Mesothelial cell of epicardium (in vitro differentiated cells): ENCODE data around the gene MAGEA3. TPM values are rescaled to one million over a fixed set of nuclear protein-coding genes. Genes with fewer than 3 reads are reported as not detected.
"Not testable (repeated sequence)": the region's sequence is repeated elsewhere in the genome, so short reads cannot be mapped to it uniquely, and the experiment has no call there.

Experiments used
- DNase-seq, 2 experiments: peaks; one replicate each; pipeline ENCODE4 v3.0.0; 2021; ENCODE audit warnings: low spot score in 2 of 2; ENCODE audit not compliant: unreplicated experiment in 2 of 2
- H3K27ac Mint-ChIP-seq: 2 replicates; pipeline ENCODE4 v1.8.0; 2021; ENCODE audit warnings: mixed read lengths
- H3K27me3 Mint-ChIP-seq: 2 replicates; pipeline ENCODE4 v1.8.0; 2021; ENCODE audit warnings: low read depth, mixed read lengths
- H3K36me3 Mint-ChIP-seq: 2 replicates; pipeline ENCODE4 v1.8.0; 2021; ENCODE audit warnings: mixed read lengths
- H3K4me1 Mint-ChIP-seq: 2 replicates; pipeline ENCODE4 v1.8.0; 2021; ENCODE audit warnings: mixed read lengths
- H3K4me3 Mint-ChIP-seq: 2 replicates; pipeline ENCODE4 v1.8.0; 2021; ENCODE audit warnings: mild to moderate bottlenecking, moderate library complexity, mixed read lengths
- H3K9me3 Mint-ChIP-seq: 2 replicates; pipeline ENCODE4 v1.8.0; 2021; ENCODE audit warnings: mixed read lengths
- total RNA-seq: library from RNA; stranded (reverse); gene quantifications from 3 replicates; pipeline ENCODE4 v1.2.1, GENCODE V29; 2021
- TF ChIP-seq, protein P1 (sequence below): fragments of 200-600 bp; sonication (generic); IDR thresholded peaks from one replicate; pipeline ENCODE4 v1.5.0; 2021; ENCODE audit warnings: antibody characterized with exemption; ENCODE audit not compliant: unreplicated experiment

Gene MAGEA3
- total RNA-seq, 1 donor from 2014 or later, result not detected

DNA sequence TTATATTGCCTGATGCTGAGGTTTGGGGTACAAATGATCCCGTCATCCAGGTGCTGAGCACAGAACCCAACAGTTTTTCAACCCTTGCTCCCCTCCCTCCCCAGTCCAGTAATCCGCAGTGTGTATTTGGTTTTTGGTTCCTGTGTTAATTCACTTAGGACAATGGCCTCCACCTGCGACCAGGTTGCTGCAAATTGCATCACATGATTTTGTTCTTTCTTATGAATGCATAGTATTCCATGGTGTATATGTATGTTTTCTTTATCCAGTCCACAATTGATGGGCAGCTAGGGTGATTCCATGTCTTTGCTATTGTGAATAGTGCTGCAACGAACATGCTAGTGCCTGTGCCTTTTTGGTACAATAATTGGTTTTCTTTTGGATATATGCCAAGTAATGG is 35.5 kb upstream of the MAGEA3 start:
- DNase-seq, result no peak
- peaks cover 48% of the 10 kb centered on the region for H3K9me3 Mint-ChIP-seq
- no peak overlapping the region for H3K27ac Mint-ChIP-seq
- peaks cover 7% of the 10 kb centered on the region for H3K27me3 Mint-ChIP-seq
- TF ChIP-seq, protein P1, sequence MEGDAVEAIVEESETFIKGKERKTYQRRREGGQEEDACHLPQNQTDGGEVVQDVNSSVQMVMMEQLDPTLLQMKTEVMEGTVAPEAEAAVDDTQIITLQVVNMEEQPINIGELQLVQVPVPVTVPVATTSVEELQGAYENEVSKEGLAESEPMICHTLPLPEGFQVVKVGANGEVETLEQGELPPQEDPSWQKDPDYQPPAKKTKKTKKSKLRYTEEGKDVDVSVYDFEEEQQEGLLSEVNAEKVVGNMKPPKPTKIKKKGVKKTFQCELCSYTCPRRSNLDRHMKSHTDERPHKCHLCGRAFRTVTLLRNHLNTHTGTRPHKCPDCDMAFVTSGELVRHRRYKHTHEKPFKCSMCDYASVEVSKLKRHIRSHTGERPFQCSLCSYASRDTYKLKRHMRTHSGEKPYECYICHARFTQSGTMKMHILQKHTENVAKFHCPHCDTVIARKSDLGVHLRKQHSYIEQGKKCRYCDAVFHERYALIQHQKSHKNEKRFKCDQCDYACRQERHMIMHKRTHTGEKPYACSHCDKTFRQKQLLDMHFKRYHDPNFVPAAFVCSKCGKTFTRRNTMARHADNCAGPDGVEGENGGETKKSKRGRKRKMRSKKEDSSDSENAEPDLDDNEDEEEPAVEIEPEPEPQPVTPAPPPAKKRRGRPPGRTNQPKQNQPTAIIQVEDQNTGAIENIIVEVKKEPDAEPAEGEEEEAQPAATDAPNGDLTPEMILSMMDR, result no peak
- H3K36me3 Mint-ChIP-seq, result no peaks in the 10 kb centered on the region
- H3K4me3 Mint-ChIP-seq, result no peak overlapping the region
- H3K4me1 Mint-ChIP-seq, result no peaks in the 10 kb centered on the region

DNA sequence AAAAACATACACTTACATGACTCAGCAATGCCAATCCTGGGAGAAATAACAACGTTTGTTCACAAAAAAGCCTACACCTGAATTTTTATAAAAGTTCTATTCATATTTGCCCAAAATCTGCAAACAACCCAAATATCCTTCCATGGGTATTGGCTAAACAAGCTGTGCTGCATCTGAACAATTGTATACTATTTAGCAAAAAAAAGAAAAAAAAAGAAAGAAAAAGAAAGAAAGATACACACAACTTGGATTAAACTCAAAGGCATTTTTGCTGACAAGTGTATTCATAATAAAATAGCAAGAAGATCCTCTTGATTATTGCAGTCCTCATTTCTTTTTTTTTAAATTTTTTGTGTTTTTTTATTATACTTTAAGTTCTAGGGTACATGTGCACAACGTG is 24.5 kb upstream of the MAGEA3 start:
- DNase-seq, result no peak
- Mint-ChIP-seq H3K9me3 (peaks cover 26% of the 10 kb centered on the region), H3K36me3 (no peaks in the 10 kb centered on the region), H3K4me1 (no peaks in the 10 kb centered on the region), H3K27me3 (peaks cover 21% of the 10 kb centered on the region), H3K27ac (no peak overlapping the region), H3K4me3 (no peak overlapping the region)
- TF ChIP-seq, protein P1, result no peak

DNA sequence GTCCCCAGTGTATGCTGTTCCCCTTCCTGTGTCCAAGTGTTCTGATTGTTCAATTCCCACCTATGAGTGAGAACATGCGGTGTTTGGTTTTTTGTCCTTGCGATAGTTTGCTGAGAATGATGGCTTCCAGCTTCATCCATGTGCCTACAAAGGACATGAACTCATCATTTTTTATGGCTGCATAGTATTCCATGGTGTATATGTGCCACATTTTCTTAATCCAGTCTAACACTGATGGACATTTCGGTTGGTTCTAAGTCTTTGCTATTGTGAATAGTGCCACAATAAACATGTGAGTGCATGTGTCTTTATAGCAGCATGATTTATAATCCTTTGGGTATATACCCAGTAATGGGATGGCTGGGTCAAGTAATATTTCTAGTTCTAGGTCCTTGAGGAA is 23.9 kb upstream of the MAGEA3 start:
- H3K27ac Mint-ChIP-seq, DNase-seq, H3K36me3 Mint-ChIP-seq, H3K4me3 Mint-ChIP-seq, H3K4me1 Mint-ChIP-seq: not testable (repeated sequence)
- H3K27me3 Mint-ChIP-seq, result peaks cover 19% of the 10 kb centered on the region
- peaks cover 23% of the 10 kb centered on the region for H3K9me3 Mint-ChIP-seq

DNA sequence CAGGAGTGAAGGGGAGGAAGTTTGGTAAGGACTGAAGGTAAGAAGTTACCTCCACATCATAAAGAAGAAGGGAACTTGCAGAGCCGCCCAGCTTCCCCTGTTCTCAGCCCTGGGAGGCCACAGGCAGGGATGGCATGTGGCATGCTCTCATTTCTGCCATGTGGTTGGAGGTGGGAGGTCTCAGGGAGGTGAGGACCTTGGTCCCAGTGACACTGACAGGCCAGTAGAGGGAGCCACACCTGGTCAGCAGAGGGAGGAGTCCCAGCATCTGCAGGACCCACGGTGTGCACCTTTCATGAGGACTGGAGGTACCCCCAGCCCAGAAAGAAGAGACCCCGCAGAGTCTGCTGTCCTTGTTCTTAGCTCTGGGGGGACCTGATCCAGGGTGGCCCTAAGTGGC is 17.6 kb upstream of the MAGEA3 start:
- H3K9me3 Mint-ChIP-seq, result peaks cover 14% of the 10 kb centered on the region
- not testable (repeated sequence) for H3K4me3 Mint-ChIP-seq, H3K4me1 Mint-ChIP-seq, DNase-seq, H3K27ac Mint-ChIP-seq, H3K36me3 Mint-ChIP-seq
- peaks cover 15% of the 10 kb centered on the region for H3K27me3 Mint-ChIP-seq

DNA sequence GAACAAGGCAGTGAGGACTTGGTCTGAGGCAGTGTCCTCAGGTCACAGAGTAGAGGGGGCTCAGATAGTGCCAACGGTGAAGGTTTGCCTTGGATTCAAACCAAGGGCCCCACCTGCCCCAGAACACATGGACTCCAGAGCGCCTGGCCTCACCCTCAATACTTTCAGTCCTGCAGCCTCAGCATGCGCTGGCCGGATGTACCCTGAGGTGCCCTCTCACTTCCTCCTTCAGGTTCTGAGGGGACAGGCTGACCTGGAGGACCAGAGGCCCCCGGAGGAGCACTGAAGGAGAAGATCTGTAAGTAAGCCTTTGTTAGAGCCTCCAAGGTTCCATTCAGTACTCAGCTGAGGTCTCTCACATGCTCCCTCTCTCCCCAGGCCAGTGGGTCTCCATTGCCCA is 1.8 kb downstream of the MAGEA3 start:
- DNase-seq, H3K36me3 Mint-ChIP-seq, H3K9me3 Mint-ChIP-seq, H3K4me3 Mint-ChIP-seq, H3K4me1 Mint-ChIP-seq, H3K27me3 Mint-ChIP-seq, H3K27ac Mint-ChIP-seq: not testable (repeated sequence)

DNA sequence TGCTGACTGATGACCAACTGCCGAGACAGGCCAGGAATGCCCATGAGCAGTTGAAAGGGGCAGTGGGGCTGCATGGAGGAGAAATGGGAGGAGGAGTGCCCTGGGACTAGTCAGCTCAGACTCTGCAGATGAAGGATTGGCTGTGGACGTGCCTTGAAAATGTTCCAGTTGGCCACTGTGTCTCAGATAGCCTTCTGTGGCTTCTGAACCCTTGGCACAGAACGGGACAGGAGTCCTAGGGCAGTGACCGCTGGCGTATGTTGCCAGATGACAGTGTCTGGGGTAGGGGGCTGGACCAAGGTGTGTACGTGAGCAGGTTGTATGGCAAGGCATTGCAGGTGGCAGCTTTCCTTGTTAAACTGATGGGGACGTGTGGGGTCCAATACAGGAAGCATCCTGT is 7.9 kb downstream of the MAGEA3 start:
- DNase-seq, H3K4me3 Mint-ChIP-seq, H3K36me3 Mint-ChIP-seq, H3K27me3 Mint-ChIP-seq, H3K9me3 Mint-ChIP-seq, H3K4me1 Mint-ChIP-seq, H3K27ac Mint-ChIP-seq: not testable (repeated sequence)

DNA sequence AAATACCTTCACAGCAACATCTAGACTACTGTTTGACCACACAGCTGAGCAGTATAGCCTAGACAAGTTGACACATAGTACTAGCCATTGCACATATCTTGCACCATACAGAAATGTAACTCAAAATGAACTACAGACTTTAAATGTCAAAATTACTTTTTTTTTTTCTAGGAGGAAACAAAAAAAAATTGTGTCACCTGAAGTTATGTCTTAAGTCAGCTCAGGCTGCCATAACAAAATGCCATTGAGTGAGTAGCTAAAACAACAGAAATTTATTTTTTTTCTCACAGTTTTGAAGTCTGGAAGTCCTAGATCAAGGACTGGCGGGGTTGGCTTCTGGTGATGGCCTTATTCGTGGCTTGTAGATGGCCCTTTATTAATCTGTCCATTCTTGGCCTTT is 10.6 kb downstream of the MAGEA3 start, which contains the start of gene CSAG2:
TSS of gene CSAG2 (minus strand) at position 101 of the 400 bp plus-strand sequence. CDS start 161 bp downstream, outside the sequence.
- H3K36me3 Mint-ChIP-seq, H3K9me3 Mint-ChIP-seq, H3K4me1 Mint-ChIP-seq, DNase-seq, H3K27ac Mint-ChIP-seq, H3K27me3 Mint-ChIP-seq, H3K4me3 Mint-ChIP-seq: not testable (repeated sequence)

DNA sequence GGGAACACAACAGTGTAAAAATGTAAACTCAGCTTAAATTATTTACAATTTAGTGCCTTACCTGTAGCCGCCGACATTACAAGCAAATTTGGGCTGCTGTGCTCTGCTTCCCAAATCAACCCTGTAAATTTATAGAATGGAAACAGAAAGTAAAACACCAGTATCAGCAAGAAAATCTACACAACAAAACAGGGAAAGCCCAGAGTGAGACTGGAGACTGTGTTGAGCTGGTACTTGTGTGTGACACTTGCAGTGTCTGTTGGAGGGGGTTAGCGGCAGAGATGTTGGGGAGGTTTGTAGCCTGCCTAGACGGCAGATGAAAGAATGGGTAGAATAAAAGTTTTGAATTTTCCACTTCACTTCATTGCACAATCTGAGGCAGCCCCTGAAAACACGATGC is 14.6 kb downstream of the MAGEA3 start:
- not testable (repeated sequence) for H3K4me1 Mint-ChIP-seq, H3K4me3 Mint-ChIP-seq, H3K27ac Mint-ChIP-seq

DNA sequence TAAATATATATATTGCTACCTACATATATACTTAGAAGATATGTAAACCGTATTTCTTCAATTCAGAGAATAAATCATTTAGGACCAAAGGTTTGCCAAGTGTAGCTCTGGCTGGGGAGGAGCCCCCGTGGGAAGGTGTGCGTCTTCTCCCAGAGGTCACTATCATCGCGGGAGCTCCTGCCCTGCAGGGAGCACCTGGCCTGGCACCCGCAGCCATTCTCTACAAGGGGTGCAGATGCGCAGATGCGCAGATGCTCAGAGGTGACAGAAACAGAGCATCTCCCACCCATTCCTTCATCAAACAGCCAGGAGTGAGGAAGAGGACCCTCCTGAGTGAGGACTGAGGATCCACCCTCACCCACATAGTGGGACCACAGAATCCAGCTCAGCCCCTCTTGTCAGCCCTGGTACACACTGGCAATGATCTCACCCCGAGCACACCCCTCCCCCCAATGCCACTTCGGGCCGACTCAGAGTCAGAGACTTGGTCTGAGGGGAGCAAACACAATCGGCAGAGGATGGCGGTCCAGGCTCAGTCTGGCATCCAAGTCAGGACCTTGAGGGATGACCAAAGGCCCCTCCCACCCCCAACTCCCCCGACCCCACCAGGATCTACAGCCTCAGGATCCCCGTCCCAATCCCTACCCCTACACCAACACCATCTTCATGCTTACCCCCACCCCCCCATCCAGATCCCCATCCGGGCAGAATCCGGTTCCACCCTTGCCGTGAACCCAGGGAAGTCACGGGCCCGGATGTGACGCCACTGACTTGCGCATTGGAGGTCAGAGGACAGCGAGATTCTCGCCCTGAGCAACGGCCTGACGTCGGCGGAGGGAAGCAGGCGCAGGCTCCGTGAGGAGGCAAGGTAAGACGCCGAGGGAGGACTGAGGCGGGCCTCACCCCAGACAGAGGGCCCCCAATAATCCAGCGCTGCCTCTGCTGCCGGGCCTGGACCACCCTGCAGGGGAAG is 15.5 kb downstream of the MAGEA3 start, which contains the start of gene MAGEA2B:
TSS of gene MAGEA2B (plus strand) at position 814 of the 973 bp plus-strand sequence. CDS start 2,479 bp downstream, outside the sequence.
- not testable (repeated sequence) for DNase-seq, H3K9me3 Mint-ChIP-seq, H3K4me3 Mint-ChIP-seq, H3K4me1 Mint-ChIP-seq, H3K27ac Mint-ChIP-seq, H3K27me3 Mint-ChIP-seq, H3K36me3 Mint-ChIP-seq

More for the DNA sequence above, 14.6 kb downstream of the MAGEA3 start:
- H3K9me3 Mint-ChIP-seq, H3K36me3 Mint-ChIP-seq, DNase-seq, H3K27me3 Mint-ChIP-seq: not testable (repeated sequence)
